HCT116 (cell line): Measurements from ENCODE around the gene KCNMB4.

Experiments used
- ATF3 ChIP-seq: IDR thresholded peaks from 2 replicates; pipeline ENCODE4 v1.6.1; 2012
- CEBPB ChIP-seq: IDR thresholded peaks from 2 replicates; pipeline ENCODE4 v1.6.1; 2012; ENCODE audit warnings: low read depth
- CTCF ChIP-seq, 3 experiments: fragments of 200-600 bp in 1 of 3; sonication (generic) in 1 of 3; IDR thresholded peaks in 2 of 3; conservative IDR thresholded peaks in 1 of 3; 2 replicates each; pipeline ENCODE4 v1.5.1; 2012 to 2017; ENCODE audit warnings: low read depth in 2 of 3, low read length in 2 of 3, antibody characterized with exemption in 1 of 3, borderline replicate concordance in 1 of 3, control low read depth in 1 of 3, mild to moderate bottlenecking in 1 of 3, mixed read lengths in 1 of 3, mixed run types in 1 of 3, moderate library complexity in 1 of 3; ENCODE audit not compliant: insufficient read depth in 1 of 3
- ELF1 ChIP-seq: IDR thresholded peaks from 2 replicates; pipeline ENCODE4 v1.6.1; 2012; ENCODE audit warnings: low read depth, borderline replicate concordance
- EZH2 ChIP-seq: fragments of 200-600 bp; sonication (generic); IDR thresholded peaks from 2 replicates; pipeline ENCODE4 v1.6.1; 2017; ENCODE audit warnings: antibody characterized with exemption, mixed run types
- EZH2phosphoT487 ChIP-seq: fragments of 200-600 bp; IDR thresholded peaks from 2 replicates; pipeline ENCODE4 v1.6.1; 2018; ENCODE audit warnings: antibody characterized with exemption, borderline replicate concordance
- POLR2A ChIP-seq: IDR thresholded peaks from 2 replicates; pipeline ENCODE4 v1.7.0; 2011; ENCODE audit warnings: borderline replicate concordance; ENCODE audit not compliant: insufficient read depth, insufficient read length; ENCODE audit errors: extremely low read depth
- RAD21 ChIP-seq: IDR thresholded peaks from 2 replicates; pipeline ENCODE4 v1.6.1; 2012; ENCODE audit warnings: low read depth, mild to moderate bottlenecking
- SIN3A ChIP-seq: IDR thresholded peaks from 2 replicates; pipeline ENCODE4 v1.6.1; 2012; ENCODE audit warnings: low read depth
- SP1 ChIP-seq: IDR thresholded peaks from 2 replicates; pipeline ENCODE4 v1.6.1; 2012; ENCODE audit warnings: low read depth
- SRF ChIP-seq: IDR thresholded peaks from 2 replicates; pipeline ENCODE4 v1.6.1; 2012; ENCODE audit warnings: low read depth
- ZNF274 ChIP-seq: fragments of 200-500 bp; sonication (Bioruptor generic); IDR thresholded peaks from 2 replicates; pipeline ENCODE4 v1.6.1; 2014; ENCODE audit warnings: mild to moderate bottlenecking, low read depth, low read length, inconsistent platforms
- TF ChIP-seq, protein P1 (sequence below): IDR thresholded peaks from 2 replicates; pipeline ENCODE4 v1.6.1; 2011; ENCODE audit warnings: mild to moderate bottlenecking, low read length, moderate library complexity; ENCODE audit not compliant: insufficient replicate concordance; ENCODE audit errors: extremely low read depth
- TF ChIP-seq, protein P2 (sequence below): IDR thresholded peaks from 2 replicates; pipeline ENCODE4 v1.6.1; 2012

DNA sequence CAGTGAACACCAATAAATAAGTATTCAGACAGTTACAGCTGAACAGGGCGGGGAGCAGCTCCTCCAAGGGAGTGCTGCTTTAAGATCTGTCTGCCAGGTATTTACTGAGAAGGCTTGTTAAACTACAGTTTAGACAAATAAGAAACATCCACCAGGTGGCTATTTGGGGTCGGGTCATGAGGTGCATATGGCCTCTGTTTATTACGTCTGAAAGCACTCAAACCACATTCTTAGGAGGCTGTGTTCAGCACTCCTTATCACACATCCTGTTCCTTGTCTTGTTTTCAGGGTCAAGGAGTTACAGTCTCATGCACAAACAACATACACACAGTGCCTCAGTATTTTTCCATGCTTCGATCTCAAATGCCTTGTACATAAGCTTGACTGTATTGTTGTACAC is 78.8 kb downstream of the KCNMB4 start:
- no peak for TF ChIP-seq CTCF (IDR thresholded peaks at IDR 0.05 in 2 of 3, conservative IDR thresholded peaks at IDR 0.05 in 1 of 3; ENCODE audit: borderline replicate concordance in 1 of 3, insufficient read depth in 1 of 3, low read depth in 2 of 3, low read length in 2 of 3)
- TF ChIP-seq SRF = no peak
- no peak for TF ChIP-seq POLR2A
- no peak for TF ChIP-seq CEBPB
- TF ChIP-seq EZH2 = no peak
- no peak for TF ChIP-seq ELF1
- TF ChIP-seq SP1 = no peak
- TF ChIP-seq, protein P1, sequence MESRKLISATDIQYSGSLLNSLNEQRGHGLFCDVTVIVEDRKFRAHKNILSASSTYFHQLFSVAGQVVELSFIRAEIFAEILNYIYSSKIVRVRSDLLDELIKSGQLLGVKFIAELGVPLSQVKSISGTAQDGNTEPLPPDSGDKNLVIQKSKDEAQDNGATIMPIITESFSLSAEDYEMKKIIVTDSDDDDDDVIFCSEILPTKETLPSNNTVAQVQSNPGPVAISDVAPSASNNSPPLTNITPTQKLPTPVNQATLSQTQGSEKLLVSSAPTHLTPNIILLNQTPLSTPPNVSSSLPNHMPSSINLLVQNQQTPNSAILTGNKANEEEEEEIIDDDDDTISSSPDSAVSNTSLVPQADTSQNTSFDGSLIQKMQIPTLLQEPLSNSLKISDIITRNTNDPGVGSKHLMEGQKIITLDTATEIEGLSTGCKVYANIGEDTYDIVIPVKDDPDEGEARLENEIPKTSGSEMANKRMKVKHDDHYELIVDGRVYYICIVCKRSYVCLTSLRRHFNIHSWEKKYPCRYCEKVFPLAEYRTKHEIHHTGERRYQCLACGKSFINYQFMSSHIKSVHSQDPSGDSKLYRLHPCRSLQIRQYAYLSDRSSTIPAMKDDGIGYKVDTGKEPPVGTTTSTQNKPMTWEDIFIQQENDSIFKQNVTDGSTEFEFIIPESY = no peak
- TF ChIP-seq EZH2phosphoT487 = no peak
- TF ChIP-seq ZNF274 = no peak
- TF ChIP-seq, protein P2, sequence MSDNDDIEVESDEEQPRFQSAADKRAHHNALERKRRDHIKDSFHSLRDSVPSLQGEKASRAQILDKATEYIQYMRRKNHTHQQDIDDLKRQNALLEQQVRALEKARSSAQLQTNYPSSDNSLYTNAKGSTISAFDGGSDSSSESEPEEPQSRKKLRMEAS = no peak
- no peak for TF ChIP-seq ATF3
- no peak for TF ChIP-seq RAD21
- no peak for TF ChIP-seq SIN3A
